H9 (cell line): ENCODE measurements around the gene TRMT6. TPM values are rescaled to one million over a fixed set of nuclear protein-coding genes. Genes with fewer than 3 reads are reported as not detected.

ENCODE experiments used
- DNase-seq: peaks from one replicate; pipeline ENCODE4 v3.0.0-alpha.2; 2017
- H2AFZ ChIP-seq: one replicate; pipeline ENCODE4 v1.6.1; 2013; ENCODE audit warnings: mild to moderate bottlenecking, low read length, control low read depth, moderate library complexity
- H2AK5ac ChIP-seq: 2 replicates; pipeline ENCODE4 v1.6.1; 2013; ENCODE audit warnings: low read length, control low read depth, mixed read lengths; ENCODE audit not compliant: insufficient read length
- H2BK120ac ChIP-seq: one replicate; pipeline ENCODE4 v1.6.1; 2013; ENCODE audit warnings: low read depth, mild to moderate bottlenecking, low read length, control low read depth, inconsistent platforms; ENCODE audit not compliant: poor library complexity, severe bottlenecking
- H2BK12ac ChIP-seq: 2 replicates; pipeline ENCODE4 v1.6.1; 2013; ENCODE audit warnings: low read length, control low read depth, mixed read lengths, low read depth; ENCODE audit not compliant: insufficient read length
- H2BK15ac ChIP-seq: 2 replicates; pipeline ENCODE4 v1.6.1; 2013; ENCODE audit warnings: low read depth, low read length, control low read depth
- H2BK20ac ChIP-seq: one replicate; pipeline ENCODE4 v1.6.1; 2013; ENCODE audit warnings: low read depth, mild to moderate bottlenecking, low read length, control low read depth, inconsistent platforms; ENCODE audit not compliant: poor library complexity, severe bottlenecking
- H2BK5ac ChIP-seq: 2 replicates; pipeline ENCODE4 v1.6.1; 2013; ENCODE audit warnings: low read length, control low read depth, mixed read lengths; ENCODE audit not compliant: insufficient read length
- H3K14ac ChIP-seq: 2 replicates; pipeline ENCODE4 v1.6.1; 2013; ENCODE audit warnings: low read length, control low read depth; ENCODE audit not compliant: insufficient read depth
- H3K18ac ChIP-seq: 2 replicates; pipeline ENCODE4 v1.6.1; 2013; ENCODE audit warnings: low read depth, mild to moderate bottlenecking, mixed read lengths, low read length, control low read depth; ENCODE audit not compliant: insufficient read length
- H3K23ac ChIP-seq: 2 replicates; pipeline ENCODE4 v1.6.1; 2013; ENCODE audit warnings: low read length, control low read depth, mixed read lengths, low read depth; ENCODE audit not compliant: insufficient read length
- H3K23me2 ChIP-seq: 2 replicates; pipeline ENCODE4 v1.6.1; 2013; ENCODE audit warnings: low read depth, mild to moderate bottlenecking, mixed read lengths, low read length, control low read depth; ENCODE audit not compliant: insufficient read length, poor library complexity, severe bottlenecking
- H3K27ac ChIP-seq: 2 replicates; pipeline ENCODE4 v1.5.1; 2013; ENCODE audit warnings: low read length, control low read depth, mixed read lengths, low read depth; ENCODE audit not compliant: insufficient read length
- H3K27me3 ChIP-seq: 2 replicates; pipeline ENCODE4 v1.6.1; 2013; ENCODE audit warnings: low read length, control low read depth, inconsistent platforms; ENCODE audit not compliant: insufficient read depth
- H3K4ac ChIP-seq: 2 replicates; pipeline ENCODE4 v1.6.1; 2013; ENCODE audit warnings: low read depth, mild to moderate bottlenecking, control low read depth, inconsistent platforms, low read length, moderate library complexity
- H3K4me1 ChIP-seq: 2 replicates; pipeline ENCODE4 v1.6.1; 2013; ENCODE audit warnings: low read length, control low read depth, inconsistent platforms; ENCODE audit not compliant: insufficient read depth
- H3K4me2 ChIP-seq: 2 replicates; pipeline ENCODE4 v1.6.1; 2013; ENCODE audit warnings: low read length, control low read depth, mixed read lengths; ENCODE audit not compliant: insufficient read length, insufficient read depth
- H3K56ac ChIP-seq: 2 replicates; pipeline ENCODE4 v1.6.1; 2013; ENCODE audit warnings: low read depth, mild to moderate bottlenecking, mixed read lengths, low read length, control low read depth; ENCODE audit not compliant: insufficient read length
- H3K79me1 ChIP-seq: 2 replicates; pipeline ENCODE4 v1.6.1; 2013; ENCODE audit warnings: low read depth, mild to moderate bottlenecking, moderate library complexity, low read length, control low read depth, inconsistent platforms; ENCODE audit not compliant: insufficient read depth, poor library complexity, severe bottlenecking
- H3K79me2 ChIP-seq: 2 replicates; pipeline ENCODE4 v1.6.1; 2013; ENCODE audit warnings: low read length, control low read depth, inconsistent platforms; ENCODE audit not compliant: insufficient read depth
- H3K9ac ChIP-seq: 2 replicates; pipeline ENCODE4 v1.6.1; 2013; ENCODE audit warnings: low read length, control low read depth, mixed read lengths; ENCODE audit not compliant: insufficient read length; ENCODE audit errors: extremely low read depth
- H3K9me3 ChIP-seq: one replicate; pipeline ENCODE4 v1.6.1; 2013; ENCODE audit warnings: low read depth, low read length, inconsistent platforms; ENCODE audit not compliant: control insufficient read depth
- H3T11ph ChIP-seq: one replicate; pipeline ENCODE4 v1.6.1; 2013; ENCODE audit warnings: mild to moderate bottlenecking, low read length, control low read depth, inconsistent platforms
- H4K20me1 ChIP-seq: one replicate; pipeline ENCODE4 v1.6.1; 2013; ENCODE audit not compliant: control insufficient read depth, insufficient read length, insufficient read depth
- H4K5ac ChIP-seq: 2 replicates; pipeline ENCODE4 v1.6.1; 2013; ENCODE audit warnings: low read depth, mild to moderate bottlenecking, mixed read lengths, low read length, control low read depth; ENCODE audit not compliant: insufficient read length
- H4K8ac ChIP-seq: replicated peaks from 2 replicates; pipeline ENCODE4 v1.6.1; 2013; ENCODE audit warnings: low read length, control low read depth, mixed read lengths, low read depth; ENCODE audit not compliant: insufficient read length
- H4K91ac ChIP-seq: 2 replicates; pipeline ENCODE4 v1.6.1; 2013; ENCODE audit warnings: low read depth, mild to moderate bottlenecking, moderate library complexity, mixed read lengths, low read length, control low read depth; ENCODE audit not compliant: insufficient read length
- H3K27ac Mint-ChIP-seq, 3 experiments: 2 replicates in 2 of 3; 3 replicates in 1 of 3; pipeline ENCODE4 v1.8.0; 2020 to 2021; ENCODE audit warnings: mixed read lengths in 3 of 3, mild to moderate bottlenecking in 1 of 3, moderate library complexity in 1 of 3
- H3K27me3 Mint-ChIP-seq: 2 replicates; pipeline ENCODE4 v1.8.0; 2021; ENCODE audit warnings: low read depth, mild to moderate bottlenecking, moderate library complexity, mixed read lengths
- H3K36me3 Mint-ChIP-seq, 3 experiments: 2 replicates in 2 of 3; 3 replicates in 1 of 3; pipeline ENCODE4 v1.8.0; 2020 to 2021; ENCODE audit warnings: low read depth in 3 of 3, mixed read lengths in 3 of 3; ENCODE audit not compliant: insufficient read depth in 1 of 3
- H3K4me1 Mint-ChIP-seq, 2 experiments: 2 replicates each; pipeline ENCODE4 v1.8.0; 2020; ENCODE audit warnings: mixed read lengths in 2 of 2
- H3K4me3 Mint-ChIP-seq, 2 experiments: 2 replicates in 1 of 2; 3 replicates in 1 of 2; pipeline ENCODE4 v1.8.0; 2020 to 2021; ENCODE audit warnings: mild to moderate bottlenecking in 2 of 2, mixed read lengths in 2 of 2, moderate library complexity in 1 of 2
- H3K9me3 Mint-ChIP-seq, 2 experiments: 2 replicates in 1 of 2; 3 replicates in 1 of 2; pipeline ENCODE4 v1.8.0; 2020; ENCODE audit warnings: mild to moderate bottlenecking in 2 of 2, mixed read lengths in 2 of 2, moderate library complexity in 1 of 2
- WGBS: extraction: QIAGEN DNeasy Blood & Tissue Kit; methylation state at CpG from one replicate; pipeline ENCODE4 v1.1.7; 2013; ENCODE audit warnings: missing lambda C conversion rate, low lambda C conversion rate, mixed read lengths; ENCODE audit not compliant: insufficient read length; ENCODE audit errors: extremely low coverage; 5-methylcytosine and 5-hydroxymethylcytosine counted together
- total RNA-seq: library from RNA; stranded (reverse); gene quantifications from 2 replicates; pipeline ENCODE4 v1.2.1, GENCODE V29; 2021
- TF ChIP-seq, protein P1 (sequence below): fragments of 200-600 bp; sonication (generic); conservative IDR thresholded peaks from 3 replicates; pipeline ENCODE4 v1.8.0; 2021; ENCODE audit warnings: antibody characterized with exemption, mild to moderate bottlenecking

Gene TRMT6
- total RNA-seq, 1 experiment from 2014 or later: 34.4 TPM

DNA sequence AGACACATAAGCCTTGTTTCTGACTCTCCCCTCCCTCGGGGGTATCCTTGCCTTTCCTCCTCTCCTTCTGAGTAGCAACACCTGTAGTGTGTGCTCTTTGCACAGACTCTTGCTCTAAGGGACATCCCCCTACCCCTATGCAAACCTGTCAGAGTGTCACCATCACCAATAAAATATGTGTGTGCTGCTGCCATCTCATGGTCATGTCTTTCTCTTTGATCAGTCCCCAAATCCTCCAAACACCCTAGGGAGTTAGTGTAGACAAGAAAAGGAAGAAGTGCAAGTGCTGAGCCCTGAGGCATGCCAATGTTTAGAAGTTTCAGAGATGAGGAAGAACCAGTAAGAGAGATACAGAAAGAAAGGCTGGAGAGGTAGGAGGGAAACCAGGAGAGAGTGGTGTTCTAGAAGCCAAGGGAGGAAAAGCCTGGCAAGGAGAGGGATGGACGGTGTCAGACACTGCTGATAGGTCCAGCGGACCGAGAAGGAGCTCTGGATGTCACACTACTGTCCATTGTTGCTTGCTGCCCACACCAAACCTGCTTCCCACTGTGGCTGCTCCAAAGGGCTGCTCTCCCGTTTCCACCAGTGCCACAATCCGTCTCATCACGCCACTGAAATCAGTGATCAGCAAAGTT lies 16.4 kb downstream of the TRMT6 start:
- peaks cover 17% of the 10 kb centered on the region for H3K27me3 Mint-ChIP-seq
- peaks cover 0 to 13% (median 12%) of the 10 kb centered on the region in 3 experiments; a peak in 4 of 7 replicates for H3K36me3 Mint-ChIP-seq

More for the DNA sequence above, 16.4 kb downstream of the TRMT6 start:
- Histone ChIP-seq H4K20me1 (no peaks in the 10 kb centered on the region), H2AFZ (no peak overlapping the region), H4K5ac (no peak overlapping the region), H4K8ac (no peak overlapping the region), H2BK12ac (no peak overlapping the region), H3K9ac (no peak overlapping the region), H3K23ac (no peak overlapping the region), H2BK15ac (no peak overlapping the region), H2BK20ac (no peak overlapping the region), H3T11ph (no peak overlapping the region), H3K27ac (no peak overlapping the region), H4K91ac (no peak overlapping the region), H2AK5ac (no peak overlapping the region), H3K27me3 (no peaks in the 10 kb centered on the region), H3K4me1 (no peaks in the 10 kb centered on the region), H3K79me2 (no peaks in the 10 kb centered on the region), H3K56ac (no peak overlapping the region), H3K23me2 (no peaks in the 10 kb centered on the region), H3K14ac (no peak overlapping the region), H3K79me1 (no peaks in the 10 kb centered on the region), H3K18ac (no peak overlapping the region), H2BK120ac (no peak overlapping the region), H2BK5ac (no peak overlapping the region), H3K4ac (no peak overlapping the region), H3K4me2 (no peak overlapping the region), H3K9me3 (no peaks in the 10 kb centered on the region)
- Mint-ChIP-seq H3K9me3 (no peaks in the 10 kb centered on the region), H3K4me1 (peaks cover 4 to 6% of the 10 kb centered on the region in 2 experiments; a peak in 2 of 4 replicates), H3K27ac (no peak overlapping the region), H3K4me3 (no peak overlapping the region; a peak in 1 of 5 replicates)
- TF ChIP-seq, protein P1, sequence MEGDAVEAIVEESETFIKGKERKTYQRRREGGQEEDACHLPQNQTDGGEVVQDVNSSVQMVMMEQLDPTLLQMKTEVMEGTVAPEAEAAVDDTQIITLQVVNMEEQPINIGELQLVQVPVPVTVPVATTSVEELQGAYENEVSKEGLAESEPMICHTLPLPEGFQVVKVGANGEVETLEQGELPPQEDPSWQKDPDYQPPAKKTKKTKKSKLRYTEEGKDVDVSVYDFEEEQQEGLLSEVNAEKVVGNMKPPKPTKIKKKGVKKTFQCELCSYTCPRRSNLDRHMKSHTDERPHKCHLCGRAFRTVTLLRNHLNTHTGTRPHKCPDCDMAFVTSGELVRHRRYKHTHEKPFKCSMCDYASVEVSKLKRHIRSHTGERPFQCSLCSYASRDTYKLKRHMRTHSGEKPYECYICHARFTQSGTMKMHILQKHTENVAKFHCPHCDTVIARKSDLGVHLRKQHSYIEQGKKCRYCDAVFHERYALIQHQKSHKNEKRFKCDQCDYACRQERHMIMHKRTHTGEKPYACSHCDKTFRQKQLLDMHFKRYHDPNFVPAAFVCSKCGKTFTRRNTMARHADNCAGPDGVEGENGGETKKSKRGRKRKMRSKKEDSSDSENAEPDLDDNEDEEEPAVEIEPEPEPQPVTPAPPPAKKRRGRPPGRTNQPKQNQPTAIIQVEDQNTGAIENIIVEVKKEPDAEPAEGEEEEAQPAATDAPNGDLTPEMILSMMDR: peak; percentile 46; the same call in 2 of the 3 replicates
- no peak for DNase-seq
- no CpG with 5 or more reads among the region's 7 CpGs for WGBS
